DMS153 treated with DMSO at 0.1 percent for 48 hours (cell line): ENCODE results near the gene UIMC1.
"Not testable (repeated sequence)": the region's sequence is repeated elsewhere in the genome, so short reads cannot be mapped to it uniquely, and the experiment has no call there.

ENCODE experiments used
- DNase-seq: peaks from one replicate; lab custom pipeline; 2025; ENCODE audit not compliant: unreplicated experiment; lab: John Stamatoyannopoulos, UW

The UIMC1 gene

GRCh38 chr5:177006265-177006972 is at the start of gene UIMC1:
Gene UIMC1, minus strand, starts transcription at chr5:177006779. Its CDS starts 24,164 bp downstream, at chr5:176982615.
- DNase-seq, result peak; percentile 23

DNA sequence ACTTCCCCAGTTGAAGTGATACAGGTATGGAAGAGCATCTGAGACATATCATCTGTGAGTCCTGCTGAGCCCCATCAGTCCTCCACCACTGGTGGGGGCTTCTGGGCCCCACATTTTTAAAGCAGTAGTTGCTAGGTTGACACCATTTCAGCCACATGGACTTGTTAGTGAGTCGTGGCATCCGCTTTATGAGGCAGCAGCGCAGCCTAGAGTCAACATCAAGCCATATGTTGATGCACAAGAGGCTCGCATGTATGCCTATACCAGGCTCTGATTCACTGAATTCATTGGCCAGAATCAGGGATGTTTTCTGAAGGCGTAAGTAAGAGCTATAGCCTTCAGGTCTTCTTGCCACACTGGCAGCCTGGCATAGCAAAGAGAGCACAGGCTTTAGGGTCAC is 42.7 kb upstream of the UIMC1 start:
- DNase-seq, result no peak

DNA sequence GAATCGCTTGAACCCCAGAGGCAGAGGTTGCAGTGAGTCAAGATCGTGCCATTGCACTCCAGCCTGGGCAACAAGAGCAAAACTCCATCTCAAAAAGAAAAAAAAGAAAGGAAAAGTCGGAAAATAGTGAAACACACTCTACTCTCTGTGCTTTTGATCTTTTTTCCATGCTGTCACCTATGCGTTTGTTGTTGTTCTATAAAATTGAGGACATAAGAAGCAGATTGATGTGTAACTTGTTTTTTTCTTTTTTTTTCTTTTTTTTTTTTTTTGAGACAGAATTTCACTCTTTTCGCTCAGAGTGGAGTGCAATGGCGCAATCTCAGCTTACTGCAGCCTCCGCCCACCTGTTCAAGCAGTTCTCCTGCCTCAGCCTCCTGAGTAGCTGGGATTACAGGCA is 42.0 kb upstream of the UIMC1 start:
- DNase-seq, result not testable (repeated sequence)

DNA sequence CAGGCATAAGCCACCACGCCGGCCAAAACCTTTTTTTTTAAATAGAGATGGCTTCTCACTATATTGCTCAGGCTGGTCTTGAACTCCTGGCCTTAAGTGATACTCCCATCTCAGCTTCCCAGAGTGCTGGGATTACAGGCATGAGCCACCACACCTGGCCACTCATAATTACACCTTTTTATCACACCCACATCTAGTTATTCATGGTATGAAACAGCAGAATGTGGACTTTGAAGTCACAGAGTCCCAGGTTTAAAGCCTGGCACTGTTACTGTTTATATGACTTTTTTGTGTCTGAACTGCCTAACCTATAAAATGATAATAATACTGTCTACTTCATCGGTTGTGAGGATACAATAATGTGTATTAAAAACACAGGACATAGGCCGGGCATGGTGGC is 39.1 kb upstream of the UIMC1 start:
- DNase-seq, result no peak

DNA sequence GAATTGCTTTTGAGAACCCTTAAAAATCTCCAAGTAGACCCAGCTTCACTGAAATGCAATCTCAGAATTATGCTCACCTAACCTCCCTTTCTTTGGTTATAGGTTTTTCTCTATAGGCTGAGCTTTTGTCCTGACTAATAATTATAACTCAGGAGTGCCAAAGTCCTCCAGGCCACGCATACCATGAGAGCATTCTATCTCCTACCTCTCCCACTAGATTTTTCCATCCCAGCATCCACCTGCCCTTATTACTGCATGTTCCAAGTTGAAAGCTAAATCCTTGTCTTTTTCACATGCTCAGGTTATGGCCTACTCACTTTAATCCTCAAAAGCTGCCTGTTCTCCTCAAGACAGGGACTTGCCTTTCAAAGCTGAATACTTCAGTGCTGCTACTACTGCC is 38.1 kb upstream of the UIMC1 start:
- no peak for DNase-seq

GRCh38 chr5:177043958-177044357 is 37.4 kb upstream of the UIMC1 start:
- DNase-seq, result no peak

GRCh38 chr5:177043114-177043513 is 36.5 kb upstream of the UIMC1 start:
- no peak for DNase-seq

GRCh38 chr5:177041936-177042335 is 35.4 kb upstream of the UIMC1 start:
- DNase-seq, result no peak

DNA sequence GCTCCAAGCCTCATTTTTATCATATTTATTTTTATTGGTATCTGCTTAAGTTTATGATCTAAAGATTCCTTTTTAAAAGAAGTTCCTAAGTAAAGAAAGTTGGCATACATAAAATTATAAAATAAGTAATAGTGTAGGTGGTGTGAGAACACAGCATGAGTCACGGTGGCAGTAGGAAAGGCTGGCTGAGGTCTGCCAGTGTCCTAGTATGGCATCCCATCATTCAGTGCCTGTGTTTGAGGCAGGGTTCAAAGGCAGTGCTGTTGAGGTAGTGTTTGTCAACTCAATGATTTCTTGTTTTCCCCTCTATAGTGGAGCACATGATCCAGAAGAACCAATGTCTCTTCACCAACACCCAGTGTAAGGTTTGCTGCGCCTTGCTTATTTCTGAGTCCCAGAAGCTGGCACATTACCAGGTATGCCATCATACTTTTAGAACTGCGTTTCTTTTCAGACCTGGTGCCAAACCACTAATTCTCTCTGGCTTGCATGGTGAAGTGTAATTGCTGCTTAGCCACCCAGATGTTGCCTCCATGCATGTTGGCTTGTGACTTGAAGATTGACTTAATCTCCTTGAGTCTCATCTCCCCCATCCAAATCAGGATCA is 34.3 kb upstream of the UIMC1 start:
- DNase-seq, result no peak

DNA sequence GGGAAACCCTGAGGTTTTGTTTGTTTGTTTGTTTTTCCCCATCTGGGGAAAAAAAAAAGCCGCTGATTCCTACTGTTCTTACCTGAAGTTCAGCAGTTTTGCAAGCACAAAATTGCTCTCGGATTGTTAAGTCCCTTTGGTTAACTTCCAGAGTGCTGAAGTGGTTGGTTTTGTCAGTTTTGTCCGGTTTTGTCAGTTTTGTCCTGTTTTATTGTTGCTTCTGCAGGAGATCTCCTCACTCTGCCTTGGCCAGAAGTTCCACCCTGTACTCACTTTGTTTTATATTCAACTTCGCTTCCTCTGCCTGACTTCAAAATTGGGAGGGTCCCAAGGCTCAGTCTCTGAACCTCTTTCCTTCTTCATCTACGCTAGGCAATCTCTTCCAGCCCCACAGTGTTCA is 30.3 kb upstream of the UIMC1 start:
- no peak for DNase-seq

DNA sequence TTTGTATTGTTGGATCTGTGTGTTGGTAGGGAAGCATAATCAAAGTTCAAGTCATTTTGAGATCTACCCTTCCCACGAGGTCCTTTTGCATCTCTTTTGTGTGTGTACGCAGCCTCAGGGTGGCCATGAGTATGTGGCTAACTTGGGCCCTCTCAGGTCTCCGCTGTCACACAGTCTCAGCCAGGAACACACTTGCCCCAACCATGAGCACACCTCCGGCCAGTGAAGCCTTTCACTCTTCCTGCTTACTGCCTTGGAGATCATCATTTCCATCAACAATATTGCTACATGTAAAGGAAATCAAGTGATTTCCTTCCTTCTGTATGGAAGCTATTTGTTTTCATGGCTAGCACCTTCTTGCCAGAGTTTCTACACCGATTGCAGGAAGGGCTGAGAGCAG is 29.9 kb upstream of the UIMC1 start:
- DNase-seq, result no peak

- DNase-seq, result no peak
These were observed 29.4 kb upstream of the UIMC1 start for GRCh38 chr5:177035976-177036375.

GRCh38 chr5:177029498-177029897 is 22.9 kb upstream of the UIMC1 start:
- DNase-seq, result no peak

DNA sequence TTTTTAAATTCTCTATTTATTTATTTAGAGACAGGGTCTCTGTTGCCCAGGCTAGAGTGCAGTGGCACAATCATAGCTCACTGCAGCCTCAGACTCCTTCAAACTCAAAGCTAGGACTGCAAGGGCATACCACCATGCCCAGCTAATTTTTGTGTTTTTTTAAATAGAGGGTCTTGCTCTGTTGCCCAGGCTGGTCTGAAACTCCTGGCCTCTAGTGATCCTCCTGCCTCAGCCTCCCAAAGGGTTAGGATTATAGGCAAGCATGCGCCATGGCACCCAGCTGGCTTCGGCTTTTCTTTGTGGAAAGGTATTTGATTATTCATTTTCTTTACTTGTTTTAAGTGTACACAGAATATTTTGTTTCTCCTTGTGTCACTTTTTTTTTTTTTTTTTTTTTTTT is 21.1 kb upstream of the UIMC1 start:
- DNase-seq, result no peak

DNA sequence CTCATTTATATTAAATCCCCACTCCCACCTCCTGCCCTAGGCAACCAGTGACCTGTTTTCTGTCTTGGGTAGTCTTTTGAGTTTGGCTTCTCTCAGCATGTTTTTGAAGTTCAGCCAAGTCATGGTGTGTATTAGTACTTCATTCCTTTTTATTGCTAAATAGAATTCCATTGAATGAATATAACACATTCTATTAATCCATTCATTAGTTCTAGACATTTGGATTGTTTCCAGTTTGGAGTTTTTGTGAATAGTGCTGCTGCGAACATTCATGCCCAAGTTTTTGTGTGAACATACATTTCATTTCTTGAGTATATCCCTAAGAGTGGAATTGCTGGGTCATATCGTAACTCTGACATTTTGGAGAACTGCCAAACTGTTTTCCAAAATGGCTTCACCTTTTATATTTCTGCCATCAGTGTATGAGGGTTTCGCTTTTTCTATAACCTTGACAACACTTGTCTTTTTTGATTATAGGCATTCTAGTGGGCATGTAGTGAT is 18.6 kb upstream of the UIMC1 start:
- no peak for DNase-seq

DNA sequence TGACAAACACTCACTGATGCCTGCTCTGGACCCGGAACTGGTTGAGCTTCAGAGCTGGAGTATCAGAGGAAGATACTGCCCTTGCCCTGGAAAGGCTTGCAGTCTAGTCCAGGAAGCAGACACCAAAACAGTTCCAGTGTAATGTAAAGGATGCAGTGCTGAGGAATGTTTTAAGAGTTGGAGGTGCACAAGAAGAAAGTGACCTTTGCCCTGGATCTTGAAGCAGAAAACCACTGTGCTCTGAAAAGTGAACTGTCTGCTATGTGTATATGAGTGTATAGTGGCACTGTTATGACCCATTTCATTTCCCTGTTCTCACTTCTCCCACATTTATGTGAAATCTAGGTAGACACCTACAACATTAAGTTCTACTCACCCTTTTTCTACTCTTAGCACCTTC is 18.0 kb upstream of the UIMC1 start:
- no peak for DNase-seq

- DNase-seq, result no peak
These were observed 16.7 kb upstream of the UIMC1 start for GRCh38 chr5:177023303-177023664.

DNA sequence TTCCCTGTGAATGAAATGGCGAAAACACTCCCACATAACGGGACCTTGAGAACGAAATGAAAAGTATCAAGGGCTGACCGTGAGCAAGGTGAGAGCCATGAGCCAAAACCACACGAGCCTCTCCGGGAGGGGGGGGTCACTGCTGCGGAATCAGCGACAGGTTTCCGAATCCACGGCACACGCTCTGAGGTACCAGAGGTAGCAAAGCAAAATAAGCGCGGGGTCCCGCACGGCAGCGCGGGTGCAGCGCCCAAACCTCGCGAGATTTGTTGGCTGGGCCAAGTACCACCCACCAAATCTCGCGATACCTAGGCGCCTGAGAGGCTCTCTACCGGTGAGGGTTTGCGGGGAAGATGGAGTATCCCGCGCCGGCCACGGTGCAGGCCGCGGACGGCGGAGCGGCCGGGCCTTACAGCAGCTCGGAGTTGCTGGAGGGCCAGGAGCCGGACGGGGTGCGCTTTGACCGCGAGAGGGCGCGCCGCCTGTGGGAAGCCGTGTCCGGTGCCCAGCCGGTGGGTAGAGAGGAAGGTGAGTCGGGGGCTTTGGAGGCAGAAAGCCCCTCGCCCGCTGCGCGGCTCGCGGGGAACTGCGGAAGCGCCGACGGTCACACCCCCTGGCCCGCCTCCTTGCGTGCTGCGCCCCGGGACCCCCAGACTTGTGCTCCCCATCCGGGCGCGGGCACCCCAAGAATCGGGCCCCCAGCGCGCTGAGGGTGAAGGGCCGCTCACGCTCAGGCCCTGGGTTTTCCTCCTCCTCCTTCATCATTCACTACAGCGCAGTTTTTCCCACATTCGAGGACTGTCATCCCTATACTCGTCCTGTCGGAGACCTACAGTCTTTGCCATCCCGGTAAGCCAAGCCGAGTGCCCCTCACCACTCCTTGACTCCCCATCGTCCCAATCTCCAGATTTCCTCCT is 16.1 kb upstream of the UIMC1 start, which contains the start of gene ZNF346:
ZNF346 (plus strand) TSS at position 311 of the 917 bp plus-strand sequence; CDS start at position 354, 43 bp downstream.
- DNase-seq, result peak; percentile 57

DNA sequence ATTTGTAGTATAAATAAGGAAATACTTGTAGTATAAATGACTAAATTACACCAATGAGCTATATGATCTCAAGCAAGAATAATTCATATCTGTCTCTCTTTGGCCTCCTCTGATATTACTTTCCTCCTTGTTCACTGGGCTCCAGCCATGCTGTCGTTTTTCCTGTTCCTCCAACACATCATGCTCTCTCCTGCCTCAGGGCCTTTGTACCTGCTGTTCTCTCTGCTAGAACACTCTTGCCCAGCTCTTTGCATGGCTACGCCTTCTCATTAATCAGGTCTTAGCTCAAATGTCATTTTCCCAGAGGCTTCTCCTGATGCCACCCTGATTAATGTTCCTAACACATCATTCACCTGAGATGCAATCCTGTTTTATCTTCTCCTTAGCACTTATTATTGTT is 13.5 kb upstream of the UIMC1 start:
- DNase-seq, result no peak

- DNase-seq, result no peak
These were observed 11.8 kb upstream of the UIMC1 start for GRCh38 chr5:177018341-177018740.

- DNase-seq, result no peak
These were observed 8.6 kb upstream of the UIMC1 start for GRCh38 chr5:177015156-177015555.

DNA sequence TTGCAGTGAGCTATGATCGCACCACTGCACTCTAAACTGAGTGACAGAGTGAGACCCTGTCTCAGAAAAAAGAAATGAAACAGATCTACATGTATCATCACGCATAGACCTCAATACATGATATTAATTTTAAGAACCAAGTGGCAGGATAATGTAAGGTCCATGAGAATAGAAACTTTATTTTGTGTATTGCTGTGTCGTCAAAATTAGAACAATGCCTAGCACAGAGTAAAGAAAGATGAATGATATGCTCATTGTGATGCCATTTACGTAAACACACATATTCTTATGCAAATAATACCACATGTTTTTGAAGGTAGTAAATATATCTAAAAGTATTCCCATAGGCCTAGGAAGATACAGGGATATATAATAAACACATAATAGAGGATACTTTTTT is 3.6 kb upstream of the UIMC1 start:
- DNase-seq, result no peak
